Fibroblast of mammary gland (primary cell): ENCODE measurements around the gene CDYL2.

Experiments used
- DNase-seq: peaks from one replicate; pipeline ENCODE4 v3.0.0-alpha.2; 2010; ENCODE audit warnings: low read depth
- H3K4me3 ChIP-seq: 2 replicates; pipeline ENCODE4 v1.5.1; 2011; ENCODE audit warnings: low read depth, mild to moderate bottlenecking, low read length, moderate library complexity; ENCODE audit not compliant: control insufficient read depth
- TF ChIP-seq, protein P1 (sequence below): conservative IDR thresholded peaks from 2 replicates; pipeline ENCODE4 v1.5.1; 2011; ENCODE audit warnings: low read depth, low read length, inconsistent platforms; ENCODE audit not compliant: control insufficient read depth, insufficient read depth

Gene CDYL2

GRCh38 chr16:80596507-80597207, 207.7 kb downstream of the CDYL2 start:
- no peak for DNase-seq
- H3K4me3 ChIP-seq, result no peak overlapping the region
- TF ChIP-seq, protein P1, sequence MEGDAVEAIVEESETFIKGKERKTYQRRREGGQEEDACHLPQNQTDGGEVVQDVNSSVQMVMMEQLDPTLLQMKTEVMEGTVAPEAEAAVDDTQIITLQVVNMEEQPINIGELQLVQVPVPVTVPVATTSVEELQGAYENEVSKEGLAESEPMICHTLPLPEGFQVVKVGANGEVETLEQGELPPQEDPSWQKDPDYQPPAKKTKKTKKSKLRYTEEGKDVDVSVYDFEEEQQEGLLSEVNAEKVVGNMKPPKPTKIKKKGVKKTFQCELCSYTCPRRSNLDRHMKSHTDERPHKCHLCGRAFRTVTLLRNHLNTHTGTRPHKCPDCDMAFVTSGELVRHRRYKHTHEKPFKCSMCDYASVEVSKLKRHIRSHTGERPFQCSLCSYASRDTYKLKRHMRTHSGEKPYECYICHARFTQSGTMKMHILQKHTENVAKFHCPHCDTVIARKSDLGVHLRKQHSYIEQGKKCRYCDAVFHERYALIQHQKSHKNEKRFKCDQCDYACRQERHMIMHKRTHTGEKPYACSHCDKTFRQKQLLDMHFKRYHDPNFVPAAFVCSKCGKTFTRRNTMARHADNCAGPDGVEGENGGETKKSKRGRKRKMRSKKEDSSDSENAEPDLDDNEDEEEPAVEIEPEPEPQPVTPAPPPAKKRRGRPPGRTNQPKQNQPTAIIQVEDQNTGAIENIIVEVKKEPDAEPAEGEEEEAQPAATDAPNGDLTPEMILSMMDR, result no peak

DNA sequence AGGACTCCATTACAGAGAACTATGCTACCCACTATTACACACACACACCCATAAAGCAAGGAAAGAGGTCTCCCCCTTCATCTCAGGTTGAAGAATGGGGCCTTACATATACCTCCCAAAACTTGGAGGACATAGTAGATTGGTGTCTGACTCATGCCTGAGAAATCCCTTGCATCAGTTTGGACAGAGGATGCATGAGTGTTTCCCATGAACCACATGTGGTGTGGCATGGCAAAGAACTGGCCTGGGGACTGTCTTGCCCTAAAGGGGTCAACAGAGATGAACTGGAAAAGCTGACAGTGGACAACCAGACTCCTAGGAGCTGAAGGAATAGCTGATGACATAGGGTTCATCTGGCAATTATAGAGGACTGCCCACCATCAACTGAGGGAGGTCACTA, 209.6 kb downstream of the CDYL2 start:
- peak; percentile 34 for DNase-seq
- H3K4me3 ChIP-seq, result no peak overlapping the region
- TF ChIP-seq, protein P1, result no peak

DNA sequence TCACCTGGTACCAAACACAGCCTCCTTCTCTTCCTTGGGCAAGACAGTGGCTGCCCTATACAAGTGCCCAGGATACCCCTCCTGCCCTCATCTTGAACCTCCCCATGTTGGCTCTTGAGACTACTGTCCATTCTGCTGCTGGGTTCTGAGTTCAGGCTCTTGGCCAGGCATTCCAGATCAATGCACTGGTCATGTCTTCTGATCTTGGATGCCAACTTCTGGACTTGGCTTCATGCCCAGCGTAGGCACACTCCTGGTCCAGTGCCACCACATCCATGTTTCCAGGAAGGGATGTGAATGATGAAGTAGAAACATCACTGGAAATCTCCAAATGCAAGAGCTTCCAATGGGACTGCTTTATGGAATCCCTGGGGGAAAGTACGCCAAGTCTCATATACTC, 212.1 kb downstream of the CDYL2 start:
- TF ChIP-seq, protein P1, result no peak
- H3K4me3 ChIP-seq, result no peak overlapping the region
- no peak for DNase-seq

DNA sequence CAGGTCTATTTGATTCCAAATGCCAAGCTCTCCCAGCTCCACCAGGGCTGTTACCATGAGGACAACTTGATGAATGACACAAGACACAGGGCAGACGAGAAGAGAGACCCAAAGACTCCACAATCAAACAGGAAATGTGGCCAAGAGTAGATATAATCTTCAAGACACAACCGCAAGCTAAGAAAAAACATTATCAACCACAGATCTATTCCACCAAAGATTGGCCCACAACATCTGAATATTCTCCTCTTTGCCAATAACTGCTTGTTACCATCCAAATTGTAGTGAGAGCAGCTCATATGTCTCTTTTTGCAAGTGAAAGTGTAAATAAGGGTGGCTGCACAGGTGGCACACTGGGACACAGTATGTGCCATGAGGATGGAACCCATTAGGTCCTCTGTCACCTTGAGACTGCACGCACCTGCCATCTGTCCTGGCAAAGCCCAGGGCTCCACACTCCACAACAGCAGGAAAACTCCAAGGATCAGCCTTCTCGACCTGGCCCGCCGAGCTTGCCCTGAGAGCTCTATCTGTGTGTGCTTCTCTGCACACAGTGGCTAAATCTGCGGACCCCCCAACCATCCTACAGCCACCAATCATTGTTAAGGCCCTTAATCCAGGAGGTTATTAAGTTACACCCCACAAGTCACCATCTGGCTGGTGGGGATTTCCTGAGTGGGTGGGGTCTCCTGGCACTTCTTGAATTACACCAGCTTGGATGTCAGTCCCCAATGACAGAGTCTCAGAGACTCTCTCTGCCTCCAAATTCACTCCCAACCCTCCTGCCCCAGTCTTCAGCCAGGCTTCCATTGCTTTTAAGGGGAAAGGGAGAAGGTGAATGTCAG, 213.1 kb downstream of the CDYL2 start:
- TF ChIP-seq, protein P1, result no peak
- H3K4me3 ChIP-seq, result no peak overlapping the region
- no peak for DNase-seq

- no peak for DNase-seq
- H3K4me3 ChIP-seq, result no peak overlapping the region
- TF ChIP-seq, protein P1, result no peak
Measured at GRCh38 chr16:80587071-80587470, 217.3 kb downstream of the CDYL2 start.

GRCh38 chr16:80586476-80586875, 217.9 kb downstream of the CDYL2 start:
- H3K4me3 ChIP-seq, result no peak overlapping the region
- TF ChIP-seq, protein P1, result no peak
- DNase-seq, result no peak
